WTC11 (cell line): ENCODE results near the gene FBRSL1. TPM values are rescaled to one million over a fixed set of nuclear protein-coding genes. Genes with fewer than 3 reads are reported as not detected.

Experiments
- ATAC-seq: fragments of 200-7000 bp; cut with Tn5 transposase; 2 replicates; pipeline ENCODE4 v1.10.0; 2021; ENCODE audit warnings: mild to moderate bottlenecking, moderate library complexity
- CTCF ChIA-PET: fragments of 300-600 bp; sonication (Branson Sonifier 250); formaldehyde crosslinking; loops from one replicate; lab custom pipeline; 2021; ENCODE audit warnings: antibody characterized with exemption; lab: Charles Lee
- POLR2A ChIA-PET: fragments of 350-600 bp; sonication (Branson Sonifier 250); formaldehyde crosslinking; loops from one replicate; lab custom pipeline; 2021; ENCODE audit warnings: antibody characterized with exemption; lab: Charles Lee
- DNase-seq: peaks from one replicate; pipeline ENCODE4 v3.0.0; 2021; ENCODE audit warnings: low spot score
- H3K27ac Mint-ChIP-seq: 2 replicates; pipeline ENCODE4 v1.8.0; 2021; ENCODE audit warnings: mixed read lengths
- H3K27me3 Mint-ChIP-seq: 2 replicates; pipeline ENCODE4 v1.8.0; 2021; ENCODE audit warnings: low read depth, mild to moderate bottlenecking, moderate library complexity, mixed read lengths
- H3K36me3 Mint-ChIP-seq: 2 replicates; pipeline ENCODE4 v1.8.0; 2021; ENCODE audit warnings: mixed read lengths
- H3K4me1 Mint-ChIP-seq: 2 replicates; pipeline ENCODE4 v1.8.0; 2022; ENCODE audit warnings: mixed read lengths
- H3K4me3 Mint-ChIP-seq: 2 replicates; pipeline ENCODE4 v1.8.0; 2021; ENCODE audit warnings: mild to moderate bottlenecking, moderate library complexity, mixed read lengths
- H3K9me3 Mint-ChIP-seq: 2 replicates; pipeline ENCODE4 v1.8.0; 2021; ENCODE audit warnings: mixed read lengths
- CREB1 ChIP-seq: sonication (generic); formaldehyde crosslinking; IDR thresholded peaks from 2 replicates; pipeline ENCODE4 v1.8.0; 2023; ENCODE audit warnings: mild to moderate bottlenecking, missing genetic modification reagents
- GABPB1 ChIP-seq: sonication (generic); formaldehyde crosslinking; IDR thresholded peaks from 2 replicates; pipeline ENCODE4 v1.8.1; 2023; ENCODE audit warnings: mild to moderate bottlenecking, missing genetic modification reagents
- JAZF1 ChIP-seq: fragments of 250-450 bp; sonication (Bioruptor Pico); IDR thresholded peaks from 2 replicates; pipeline ENCODE4 v1.9.0; 2021; ENCODE audit warnings: moderate library complexity, mild to moderate bottlenecking, inconsistent platforms
- MYBL2 ChIP-seq: sonication (generic); formaldehyde crosslinking; IDR thresholded peaks from 2 replicates; pipeline ENCODE4 v1.8.1; 2023; ENCODE audit warnings: mild to moderate bottlenecking, moderate library complexity, missing genetic modification reagents
- NFYB ChIP-seq: sonication (generic); formaldehyde crosslinking; conservative IDR thresholded peaks from 2 replicates; pipeline ENCODE4 v1.8.0; 2022; ENCODE audit warnings: low read depth, missing genetic modification reagents
- NR1H2 ChIP-seq: sonication (generic); formaldehyde crosslinking; IDR thresholded peaks from 2 replicates; pipeline ENCODE4 v1.9.0; 2021; ENCODE audit warnings: mild to moderate bottlenecking, moderate library complexity, missing genetic modification reagents
- TCF7 ChIP-seq: sonication (generic); formaldehyde crosslinking; IDR thresholded peaks from 2 replicates; pipeline ENCODE4 v1.8.0; 2022; ENCODE audit warnings: mild to moderate bottlenecking, low read depth, missing genetic modification reagents, moderate library complexity
- ZNF232 ChIP-seq: sonication (generic); formaldehyde crosslinking; IDR thresholded peaks from 2 replicates; pipeline ENCODE4 v1.8.0; 2022; ENCODE audit warnings: mild to moderate bottlenecking, missing genetic modification reagents
- ZNF263 ChIP-seq: sonication (generic); formaldehyde crosslinking; IDR thresholded peaks from 2 replicates; pipeline ENCODE4 v1.8.1; 2022; ENCODE audit warnings: low read depth, mild to moderate bottlenecking, moderate library complexity, missing genetic modification reagents
- total RNA-seq: library from RNA; stranded (reverse); gene quantifications from 3 replicates; pipeline ENCODE4 v1.2.3, GENCODE V29; 2021
- TF ChIP-seq, protein P1 (sequence below): fragments of 250-450 bp; sonication (Bioruptor Pico); IDR thresholded peaks from 2 replicates; pipeline ENCODE4 v1.8.0; 2021; ENCODE audit warnings: mild to moderate bottlenecking
- TF ChIP-seq, protein P2 (sequence below): sonication (generic); formaldehyde crosslinking; IDR thresholded peaks from 2 replicates; pipeline ENCODE4 v1.8.0; 2023; ENCODE audit warnings: missing genetic modification reagents
- TF ChIP-seq, protein P3 (sequence below): sonication (generic); formaldehyde crosslinking; IDR thresholded peaks from 2 replicates; pipeline ENCODE4 v1.8.0; 2022; ENCODE audit warnings: mild to moderate bottlenecking, missing genetic modification reagents
- TF ChIP-seq, protein P4 (sequence below): sonication (generic); formaldehyde crosslinking; IDR thresholded peaks from 2 replicates; pipeline ENCODE4 v1.8.0; 2023; ENCODE audit warnings: missing genetic modification reagents, mild to moderate bottlenecking, borderline replicate concordance
- TF ChIP-seq, protein P5 (sequence below): fragments of 250-450 bp; sonication (Bioruptor Pico); IDR thresholded peaks from 2 replicates; pipeline ENCODE4 v1.9.0; 2021; ENCODE audit warnings: mild to moderate bottlenecking, borderline replicate concordance
- TF ChIP-seq, protein P6 (sequence below): fragments of 250-450 bp; sonication (Bioruptor Pico); conservative IDR thresholded peaks from 2 replicates; pipeline ENCODE4 v1.9.0; 2021; ENCODE audit warnings: mild to moderate bottlenecking

FBRSL1 gene
- total RNA-seq, 1 experiment from 2014 or later, result 129 TPM

DNA sequence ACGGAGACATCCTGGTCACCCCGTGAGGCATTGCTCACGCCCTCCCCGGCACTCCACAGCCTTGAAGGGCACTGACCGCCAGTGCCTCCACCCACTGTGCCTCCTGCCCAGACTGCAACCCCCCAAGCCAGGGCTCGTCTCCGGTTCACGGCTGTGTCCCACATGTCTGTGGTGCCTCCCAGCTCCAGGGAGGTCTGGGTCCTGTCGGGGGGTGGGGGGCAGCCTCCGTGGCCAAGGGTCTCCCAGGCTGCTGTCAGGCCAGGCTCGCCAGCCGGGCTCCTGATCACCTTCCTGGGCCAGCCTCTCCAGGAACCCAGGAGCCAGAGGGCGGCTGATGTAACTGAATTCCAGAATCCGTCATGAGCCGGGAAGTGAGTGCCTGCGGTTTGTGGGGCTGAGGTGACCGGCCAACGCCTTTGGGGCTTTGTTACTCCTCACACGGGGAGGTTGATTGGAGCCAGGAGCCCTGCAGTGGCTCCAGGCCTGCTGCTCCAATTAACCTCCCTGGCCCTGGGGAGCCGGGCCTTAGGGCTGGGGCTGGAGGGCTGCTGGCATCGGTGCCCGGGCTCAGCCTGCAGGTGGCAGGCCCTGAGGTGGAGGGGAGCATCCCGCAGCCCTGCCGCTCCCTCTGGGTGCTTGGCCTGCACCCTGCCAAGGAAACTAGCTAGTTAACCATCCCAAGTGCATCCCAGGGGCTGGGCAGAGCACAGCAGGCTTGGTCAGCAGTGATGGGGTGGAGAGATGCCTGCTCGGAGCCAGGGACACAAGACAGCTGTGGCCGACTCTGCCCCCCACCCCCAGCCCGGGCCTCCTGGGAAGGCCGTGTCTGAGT lies 36.4 kb upstream of the FBRSL1 start:
- peak; percentile 79 for TF ChIP-seq GABPB1 (CRISPR knock-in tag)
- TF ChIP-seq, protein P1, sequence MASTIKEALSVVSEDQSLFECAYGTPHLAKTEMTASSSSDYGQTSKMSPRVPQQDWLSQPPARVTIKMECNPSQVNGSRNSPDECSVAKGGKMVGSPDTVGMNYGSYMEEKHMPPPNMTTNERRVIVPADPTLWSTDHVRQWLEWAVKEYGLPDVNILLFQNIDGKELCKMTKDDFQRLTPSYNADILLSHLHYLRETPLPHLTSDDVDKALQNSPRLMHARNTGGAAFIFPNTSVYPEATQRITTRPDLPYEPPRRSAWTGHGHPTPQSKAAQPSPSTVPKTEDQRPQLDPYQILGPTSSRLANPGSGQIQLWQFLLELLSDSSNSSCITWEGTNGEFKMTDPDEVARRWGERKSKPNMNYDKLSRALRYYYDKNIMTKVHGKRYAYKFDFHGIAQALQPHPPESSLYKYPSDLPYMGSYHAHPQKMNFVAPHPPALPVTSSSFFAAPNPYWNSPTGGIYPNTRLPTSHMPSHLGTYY, result no peak
- no peaks in the 10 kb centered on the region for H3K4me1 Mint-ChIP-seq
- peaks cover 10% of the 10 kb centered on the region for H3K9me3 Mint-ChIP-seq
- peaks cover 70% of the 10 kb centered on the region for H3K27me3 Mint-ChIP-seq
- ChIA-PET POLR2A (no interaction called here), CTCF (no interaction called here)
- DNase-seq (no peak), ATAC-seq (no peak)
- no peak overlapping the region for H3K4me3 Mint-ChIP-seq
- H3K36me3 Mint-ChIP-seq, result peaks cover 9% of the 10 kb centered on the region
- H3K27ac Mint-ChIP-seq, result no peak overlapping the region

DNA sequence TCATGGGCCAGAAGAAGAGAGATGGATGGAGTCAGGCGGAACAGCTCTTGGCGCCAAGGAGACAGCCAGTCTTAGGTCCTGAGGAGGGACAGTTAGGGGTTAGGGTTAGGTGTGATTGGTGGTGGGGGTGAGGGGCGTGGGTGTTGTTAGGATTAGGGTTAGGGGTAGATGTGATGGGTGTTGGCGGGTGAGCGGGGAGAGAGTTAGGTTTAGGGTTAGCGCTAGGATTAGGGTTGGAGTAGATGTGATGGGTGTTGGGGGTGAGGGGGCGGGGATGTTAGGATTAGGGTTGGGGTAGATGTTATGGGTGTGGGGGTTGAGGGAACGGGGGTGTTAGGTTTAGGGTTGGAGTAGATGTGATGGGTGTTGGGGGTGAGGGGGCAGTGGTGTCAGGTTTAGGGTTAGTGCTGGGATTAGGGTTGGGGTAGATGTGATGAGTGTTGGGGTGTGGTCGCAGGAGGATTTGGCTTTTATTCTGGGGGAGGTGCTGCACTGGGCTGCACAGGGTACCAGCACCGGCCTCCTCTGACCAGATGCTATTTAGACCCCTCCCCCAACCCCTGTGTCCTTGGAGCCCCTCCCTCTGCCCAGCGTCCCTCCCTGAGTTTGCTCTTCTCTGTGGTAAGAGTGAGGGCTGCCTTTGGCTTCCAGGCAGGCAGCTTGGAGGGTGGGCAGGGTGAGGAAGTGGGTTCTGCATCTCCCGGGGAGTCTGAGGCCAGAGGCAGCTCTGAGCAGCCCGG lies 35.6 kb upstream of the FBRSL1 start:
- peaks cover 70% of the 10 kb centered on the region for H3K27me3 Mint-ChIP-seq
- POLR2A ChIA-PET, result no interaction called here
- TF ChIP-seq, protein P2, sequence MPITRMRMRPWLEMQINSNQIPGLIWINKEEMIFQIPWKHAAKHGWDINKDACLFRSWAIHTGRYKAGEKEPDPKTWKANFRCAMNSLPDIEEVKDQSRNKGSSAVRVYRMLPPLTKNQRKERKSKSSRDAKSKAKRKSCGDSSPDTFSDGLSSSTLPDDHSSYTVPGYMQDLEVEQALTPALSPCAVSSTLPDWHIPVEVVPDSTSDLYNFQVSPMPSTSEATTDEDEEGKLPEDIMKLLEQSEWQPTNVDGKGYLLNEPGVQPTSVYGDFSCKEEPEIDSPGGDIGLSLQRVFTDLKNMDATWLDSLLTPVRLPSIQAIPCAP (CRISPR knock-in tag), result no peak
- TF ChIP-seq NR1H2 (CRISPR knock-in tag) (no peak), CREB1 (CRISPR knock-in tag) (no peak), JAZF1 (CRISPR knock-in tag) (no peak)
- TF ChIP-seq, protein P3, sequence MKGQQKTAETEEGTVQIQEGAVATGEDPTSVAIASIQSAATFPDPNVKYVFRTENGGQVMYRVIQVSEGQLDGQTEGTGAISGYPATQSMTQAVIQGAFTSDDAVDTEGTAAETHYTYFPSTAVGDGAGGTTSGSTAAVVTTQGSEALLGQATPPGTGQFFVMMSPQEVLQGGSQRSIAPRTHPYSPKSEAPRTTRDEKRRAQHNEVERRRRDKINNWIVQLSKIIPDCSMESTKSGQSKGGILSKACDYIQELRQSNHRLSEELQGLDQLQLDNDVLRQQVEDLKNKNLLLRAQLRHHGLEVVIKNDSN, result no peak
- no peak overlapping the region for H3K4me3 Mint-ChIP-seq
- H3K4me1 Mint-ChIP-seq, result no peaks in the 10 kb centered on the region
- H3K27ac Mint-ChIP-seq, result no peak overlapping the region
- H3K9me3 Mint-ChIP-seq, result peaks cover 10% of the 10 kb centered on the region
- CTCF ChIA-PET, result no interaction called here
- no peak for DNase-seq
- peaks cover 12% of the 10 kb centered on the region for H3K36me3 Mint-ChIP-seq
- ATAC-seq, result no peak

DNA sequence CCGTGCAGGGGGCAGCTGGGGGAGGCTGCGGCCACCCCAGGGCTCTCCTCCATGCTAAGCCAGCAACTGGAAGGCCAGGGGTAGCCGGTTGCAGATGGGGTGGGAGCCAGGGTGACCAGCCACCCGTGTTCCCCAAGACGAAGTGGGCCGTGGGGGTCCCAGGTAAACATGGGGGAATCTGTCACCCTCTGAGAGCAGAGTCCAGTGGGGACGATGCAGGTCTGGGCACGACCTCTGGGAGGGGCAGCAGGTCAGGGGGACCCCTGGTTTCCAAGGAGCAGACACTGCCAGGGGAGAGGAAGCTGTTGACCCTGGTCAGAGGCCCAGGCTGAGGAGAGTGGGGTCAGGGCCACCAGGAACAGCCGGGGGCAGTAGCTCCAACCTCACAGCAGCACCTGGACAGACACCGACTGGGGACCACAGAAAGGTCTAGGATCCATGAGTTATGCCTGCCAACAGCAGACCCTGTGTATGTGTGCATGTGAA lies 35.0 kb upstream of the FBRSL1 start:
- POLR2A ChIA-PET, result no interaction called here
- Mint-ChIP-seq H3K4me3 (no peak overlapping the region), H3K27ac (no peak overlapping the region), H3K27me3 (peaks cover 68% of the 10 kb centered on the region), H3K4me1 (no peaks in the 10 kb centered on the region), H3K9me3 (peaks cover 10% of the 10 kb centered on the region), H3K36me3 (peaks cover 12% of the 10 kb centered on the region)
- no peak for ATAC-seq
- no peak for DNase-seq
- CTCF ChIA-PET, result no interaction called here
- TF ChIP-seq MYBL2 (CRISPR knock-in tag), result no peak
- TF ChIP-seq, protein P4, sequence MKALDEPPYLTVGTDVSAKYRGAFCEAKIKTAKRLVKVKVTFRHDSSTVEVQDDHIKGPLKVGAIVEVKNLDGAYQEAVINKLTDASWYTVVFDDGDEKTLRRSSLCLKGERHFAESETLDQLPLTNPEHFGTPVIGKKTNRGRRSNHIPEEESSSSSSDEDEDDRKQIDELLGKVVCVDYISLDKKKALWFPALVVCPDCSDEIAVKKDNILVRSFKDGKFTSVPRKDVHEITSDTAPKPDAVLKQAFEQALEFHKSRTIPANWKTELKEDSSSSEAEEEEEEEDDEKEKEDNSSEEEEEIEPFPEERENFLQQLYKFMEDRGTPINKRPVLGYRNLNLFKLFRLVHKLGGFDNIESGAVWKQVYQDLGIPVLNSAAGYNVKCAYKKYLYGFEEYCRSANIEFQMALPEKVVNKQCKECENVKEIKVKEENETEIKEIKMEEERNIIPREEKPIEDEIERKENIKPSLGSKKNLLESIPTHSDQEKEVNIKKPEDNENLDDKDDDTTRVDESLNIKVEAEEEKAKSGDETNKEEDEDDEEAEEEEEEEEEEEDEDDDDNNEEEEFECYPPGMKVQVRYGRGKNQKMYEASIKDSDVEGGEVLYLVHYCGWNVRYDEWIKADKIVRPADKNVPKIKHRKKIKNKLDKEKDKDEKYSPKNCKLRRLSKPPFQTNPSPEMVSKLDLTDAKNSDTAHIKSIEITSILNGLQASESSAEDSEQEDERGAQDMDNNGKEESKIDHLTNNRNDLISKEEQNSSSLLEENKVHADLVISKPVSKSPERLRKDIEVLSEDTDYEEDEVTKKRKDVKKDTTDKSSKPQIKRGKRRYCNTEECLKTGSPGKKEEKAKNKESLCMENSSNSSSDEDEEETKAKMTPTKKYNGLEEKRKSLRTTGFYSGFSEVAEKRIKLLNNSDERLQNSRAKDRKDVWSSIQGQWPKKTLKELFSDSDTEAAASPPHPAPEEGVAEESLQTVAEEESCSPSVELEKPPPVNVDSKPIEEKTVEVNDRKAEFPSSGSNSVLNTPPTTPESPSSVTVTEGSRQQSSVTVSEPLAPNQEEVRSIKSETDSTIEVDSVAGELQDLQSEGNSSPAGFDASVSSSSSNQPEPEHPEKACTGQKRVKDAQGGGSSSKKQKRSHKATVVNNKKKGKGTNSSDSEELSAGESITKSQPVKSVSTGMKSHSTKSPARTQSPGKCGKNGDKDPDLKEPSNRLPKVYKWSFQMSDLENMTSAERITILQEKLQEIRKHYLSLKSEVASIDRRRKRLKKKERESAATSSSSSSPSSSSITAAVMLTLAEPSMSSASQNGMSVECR, result no peak
- TF ChIP-seq ZNF263 (CRISPR knock-in tag), result no peak
- no peak for TF ChIP-seq TCF7 (CRISPR knock-in tag)
- no peak for TF ChIP-seq ZNF232 (CRISPR knock-in tag)
- TF ChIP-seq, protein P5, sequence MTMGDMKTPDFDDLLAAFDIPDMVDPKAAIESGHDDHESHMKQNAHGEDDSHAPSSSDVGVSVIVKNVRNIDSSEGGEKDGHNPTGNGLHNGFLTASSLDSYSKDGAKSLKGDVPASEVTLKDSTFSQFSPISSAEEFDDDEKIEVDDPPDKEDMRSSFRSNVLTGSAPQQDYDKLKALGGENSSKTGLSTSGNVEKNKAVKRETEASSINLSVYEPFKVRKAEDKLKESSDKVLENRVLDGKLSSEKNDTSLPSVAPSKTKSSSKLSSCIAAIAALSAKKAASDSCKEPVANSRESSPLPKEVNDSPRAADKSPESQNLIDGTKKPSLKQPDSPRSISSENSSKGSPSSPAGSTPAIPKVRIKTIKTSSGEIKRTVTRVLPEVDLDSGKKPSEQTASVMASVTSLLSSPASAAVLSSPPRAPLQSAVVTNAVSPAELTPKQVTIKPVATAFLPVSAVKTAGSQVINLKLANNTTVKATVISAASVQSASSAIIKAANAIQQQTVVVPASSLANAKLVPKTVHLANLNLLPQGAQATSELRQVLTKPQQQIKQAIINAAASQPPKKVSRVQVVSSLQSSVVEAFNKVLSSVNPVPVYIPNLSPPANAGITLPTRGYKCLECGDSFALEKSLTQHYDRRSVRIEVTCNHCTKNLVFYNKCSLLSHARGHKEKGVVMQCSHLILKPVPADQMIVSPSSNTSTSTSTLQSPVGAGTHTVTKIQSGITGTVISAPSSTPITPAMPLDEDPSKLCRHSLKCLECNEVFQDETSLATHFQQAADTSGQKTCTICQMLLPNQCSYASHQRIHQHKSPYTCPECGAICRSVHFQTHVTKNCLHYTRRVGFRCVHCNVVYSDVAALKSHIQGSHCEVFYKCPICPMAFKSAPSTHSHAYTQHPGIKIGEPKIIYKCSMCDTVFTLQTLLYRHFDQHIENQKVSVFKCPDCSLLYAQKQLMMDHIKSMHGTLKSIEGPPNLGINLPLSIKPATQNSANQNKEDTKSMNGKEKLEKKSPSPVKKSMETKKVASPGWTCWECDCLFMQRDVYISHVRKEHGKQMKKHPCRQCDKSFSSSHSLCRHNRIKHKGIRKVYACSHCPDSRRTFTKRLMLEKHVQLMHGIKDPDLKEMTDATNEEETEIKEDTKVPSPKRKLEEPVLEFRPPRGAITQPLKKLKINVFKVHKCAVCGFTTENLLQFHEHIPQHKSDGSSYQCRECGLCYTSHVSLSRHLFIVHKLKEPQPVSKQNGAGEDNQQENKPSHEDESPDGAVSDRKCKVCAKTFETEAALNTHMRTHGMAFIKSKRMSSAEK, result no peak
- TF ChIP-seq, protein P6, sequence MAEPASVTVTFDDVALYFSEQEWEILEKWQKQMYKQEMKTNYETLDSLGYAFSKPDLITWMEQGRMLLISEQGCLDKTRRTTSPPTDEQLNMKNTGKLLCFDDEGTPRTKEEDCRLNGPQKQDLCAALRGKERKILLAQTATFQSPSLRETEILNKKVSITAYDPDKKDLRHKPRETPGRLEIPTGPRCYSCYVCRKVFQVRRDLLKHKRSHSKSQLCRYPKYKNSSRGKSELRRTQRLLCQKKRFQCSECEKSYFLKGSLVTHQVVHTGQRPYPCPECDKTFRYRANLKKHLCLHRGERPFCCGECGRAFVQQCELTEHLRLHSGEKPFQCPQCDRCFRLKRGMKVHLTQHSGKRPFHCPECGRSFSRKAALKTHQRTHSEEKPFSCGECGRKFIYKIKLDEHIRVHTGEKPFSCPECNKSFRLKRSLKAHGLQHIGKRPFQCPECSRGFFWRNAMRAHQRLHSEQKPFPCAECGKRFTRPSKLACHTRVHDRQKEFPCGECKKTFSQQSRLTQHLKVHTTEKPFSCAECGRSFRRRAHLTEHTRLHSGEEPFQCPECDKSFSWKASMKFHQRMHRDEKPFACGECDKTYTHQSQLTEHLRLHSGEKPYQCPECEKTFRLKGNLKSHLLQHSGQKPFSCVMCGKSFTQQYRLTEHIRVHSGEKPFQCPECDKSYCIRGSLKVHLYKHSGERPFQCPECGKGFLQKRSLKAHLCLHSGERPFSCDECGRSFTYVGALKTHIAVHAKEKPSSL, result no peak
- no peak for TF ChIP-seq NFYB (CRISPR knock-in tag)
